HUES48 (cell line): ENCODE measurements around the gene RTL3.

Source experiments
- H3K27ac ChIP-seq: one replicate; pipeline ENCODE4 v1.7.0; 2013; ENCODE audit warnings: low read depth, low read length, inconsistent platforms
- H3K27me3 ChIP-seq: 2 replicates; pipeline ENCODE4 v1.6.1; 2013; ENCODE audit warnings: mild to moderate bottlenecking, low read length; ENCODE audit not compliant: control insufficient read depth, insufficient read depth
- H3K36me3 ChIP-seq: 2 replicates; pipeline ENCODE4 v1.6.1; 2013; ENCODE audit warnings: low read length; ENCODE audit not compliant: control insufficient read depth, insufficient read depth
- H3K4me1 ChIP-seq: 2 replicates; pipeline ENCODE4 v1.6.1; 2013; ENCODE audit warnings: mild to moderate bottlenecking, low read length; ENCODE audit not compliant: control insufficient read depth, insufficient read depth
- H3K4me3 ChIP-seq: 2 replicates; pipeline ENCODE4 v1.5.1; 2013; ENCODE audit warnings: mild to moderate bottlenecking, low read depth, low read length
- H3K9ac ChIP-seq: 2 replicates; pipeline ENCODE4 v1.6.1; 2013; ENCODE audit warnings: mild to moderate bottlenecking, low read depth, low read length, moderate library complexity
- H3K9me3 ChIP-seq: 2 replicates; pipeline ENCODE4 v1.6.1; 2013; ENCODE audit warnings: low read length; ENCODE audit not compliant: control insufficient read depth, insufficient read depth

Gene RTL3

DNA sequence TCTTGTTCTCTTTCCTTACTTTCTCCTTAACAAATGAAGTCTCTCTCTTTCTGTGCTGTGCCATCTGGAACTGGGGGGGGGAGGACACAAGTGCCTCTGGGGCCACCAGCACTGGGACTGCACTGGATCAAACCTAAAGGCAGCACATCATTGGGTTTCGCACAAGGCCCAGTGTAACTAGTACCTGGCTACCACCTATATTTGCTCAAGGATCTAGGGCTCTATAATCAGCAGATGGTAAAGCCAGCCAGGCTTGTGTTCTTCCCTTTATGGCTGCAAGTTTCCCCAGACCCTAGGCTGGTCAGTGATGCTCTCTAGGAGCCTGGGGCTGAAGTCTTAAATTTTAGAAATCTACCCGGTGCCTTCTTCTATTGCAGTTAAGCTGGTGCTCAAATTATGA is 40.1 kb downstream of the RTL3 start:
- Histone ChIP-seq H3K4me1 (no peaks in the 10 kb centered on the region), H3K27me3 (no peaks in the 10 kb centered on the region), H3K4me3 (no peak overlapping the region), H3K27ac (no peak overlapping the region), H3K9ac (no peak overlapping the region), H3K36me3 (no peaks in the 10 kb centered on the region), H3K9me3 (peaks cover 40% of the 10 kb centered on the region)

DNA sequence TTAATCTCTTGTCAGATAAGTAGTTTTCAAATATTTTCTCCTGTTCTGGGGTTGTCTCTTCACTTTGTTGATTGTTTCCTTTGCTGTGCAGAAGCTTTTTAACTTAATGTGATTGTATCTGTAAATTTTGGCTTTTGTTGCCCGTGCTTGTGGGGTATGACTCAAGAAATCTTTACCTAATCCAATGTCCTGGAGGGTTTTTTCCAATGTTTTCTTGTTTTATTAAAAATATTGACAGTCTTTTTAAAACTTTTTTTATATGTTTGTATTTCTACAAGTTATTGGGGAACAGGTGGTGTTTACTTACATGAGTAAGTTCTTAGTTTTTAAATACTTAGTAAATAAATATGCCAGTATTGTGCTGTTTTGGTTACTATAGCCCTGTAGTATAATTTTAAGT is 44.9 kb downstream of the RTL3 start:
- Histone ChIP-seq H3K27me3 (no peaks in the 10 kb centered on the region), H3K9ac (no peak overlapping the region), H3K27ac (no peak overlapping the region)

More for the DNA sequence above, 44.9 kb downstream of the RTL3 start:
- Histone ChIP-seq H3K9me3 (peaks cover 43% of the 10 kb centered on the region), H3K4me1 (no peaks in the 10 kb centered on the region), H3K36me3 (no peaks in the 10 kb centered on the region), H3K4me3 (no peak overlapping the region)
